Activated effector memory CD4-positive, alpha-beta T cell treated with Interleukin-2 at 50 U/mL for 16 hours (primary cell): ENCODE results near the gene PDIA6.

Experiments
- DNase-seq: peaks from one replicate; pipeline ENCODE4 v3.0.0-alpha.2; 2020

The PDIA6 gene

DNA sequence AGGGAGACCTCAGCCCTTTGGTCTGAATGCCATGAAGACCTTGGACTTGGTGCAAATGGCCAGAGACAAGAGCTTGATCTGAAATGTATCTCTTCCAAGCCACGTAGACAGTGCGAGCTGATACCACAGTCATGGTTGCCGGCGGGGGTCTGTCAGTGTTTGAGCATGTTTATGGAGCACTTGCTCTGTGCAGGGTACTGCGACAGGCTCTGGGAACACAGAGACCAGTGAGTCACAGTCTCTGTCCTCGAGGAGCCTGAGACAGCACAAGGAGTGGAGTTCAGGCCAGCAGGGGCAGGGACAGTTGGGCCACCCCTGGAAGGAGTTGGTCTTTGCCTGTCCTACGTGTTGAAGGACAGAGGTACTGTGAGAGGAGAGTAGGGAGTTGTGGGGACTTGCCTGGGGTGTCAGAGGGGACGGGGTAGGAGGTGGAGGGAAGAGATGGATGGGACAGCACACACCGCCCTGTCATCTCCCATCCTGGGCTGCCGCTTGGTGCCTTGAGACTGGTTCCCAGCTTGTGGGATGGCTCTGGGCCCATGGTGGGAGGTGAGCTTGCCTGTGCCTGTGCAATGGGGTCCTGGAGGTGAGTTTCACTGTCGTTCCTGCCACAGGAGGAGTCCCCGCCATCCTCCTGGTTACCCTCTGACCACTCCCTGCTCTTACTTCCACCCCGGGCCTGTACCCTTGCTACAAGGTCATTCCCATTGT lies 51.6 kb downstream of the PDIA6 start:
- DNase-seq, result no peak

DNA sequence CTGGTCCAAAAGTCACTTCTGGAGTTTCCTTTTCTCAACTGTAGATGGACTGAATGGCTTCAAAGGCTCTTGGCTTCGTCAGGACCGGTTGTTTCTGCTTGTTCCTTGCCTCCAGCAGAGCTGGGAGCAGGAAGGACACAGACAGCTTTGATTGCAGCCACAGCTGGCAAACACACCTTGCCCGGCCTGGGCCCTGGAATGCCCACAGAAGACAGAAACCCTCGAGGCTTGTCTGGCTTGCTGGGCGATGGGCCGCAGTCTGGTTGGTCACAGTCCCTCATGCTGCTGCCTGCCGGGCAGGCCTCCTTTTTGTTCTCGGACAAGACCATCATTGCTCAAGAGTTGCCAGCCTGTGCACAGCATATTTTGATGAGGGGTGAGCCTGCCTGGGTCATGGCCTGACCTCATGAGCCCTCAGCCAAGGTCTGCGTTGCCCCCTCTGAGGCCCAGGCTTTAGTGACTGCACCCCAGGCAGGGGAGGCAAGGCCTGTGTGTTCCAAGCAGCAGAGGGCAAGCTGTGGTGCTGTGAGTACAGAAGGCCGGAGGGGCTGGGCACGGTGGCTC lies 53.4 kb downstream of the PDIA6 start:
- DNase-seq, result no peak

- DNase-seq, result no peak
These were observed 54.7 kb downstream of the PDIA6 start for GRCh38 chr2:10757814-10758286.

- no peak for DNase-seq
These were observed 57.0 kb downstream of the PDIA6 start for GRCh38 chr2:10755621-10756020.

DNA sequence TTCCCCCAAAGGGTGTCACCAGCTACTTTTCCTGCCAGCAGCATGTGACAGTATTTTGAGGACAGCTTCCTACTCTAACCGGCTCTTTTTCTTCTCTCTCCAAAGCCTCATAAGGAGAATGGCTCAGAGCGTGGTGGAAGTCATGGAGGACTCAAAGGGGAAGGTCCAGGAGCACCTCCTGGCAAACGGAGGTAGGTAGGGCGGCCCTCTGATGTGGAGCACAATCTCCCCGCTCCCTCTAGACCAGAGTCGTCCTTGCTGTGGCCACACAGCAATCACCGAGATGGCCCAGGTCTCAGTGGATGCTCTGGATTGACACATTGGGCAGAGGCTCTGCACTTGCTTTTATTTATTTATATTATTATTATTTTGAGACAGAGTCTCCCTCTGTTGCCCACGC lies 58.7 kb downstream of the PDIA6 start:
- DNase-seq, result no peak

GRCh38 chr2:10753156-10753555 lies 59.4 kb downstream of the PDIA6 start:
- DNase-seq, result no peak

DNA sequence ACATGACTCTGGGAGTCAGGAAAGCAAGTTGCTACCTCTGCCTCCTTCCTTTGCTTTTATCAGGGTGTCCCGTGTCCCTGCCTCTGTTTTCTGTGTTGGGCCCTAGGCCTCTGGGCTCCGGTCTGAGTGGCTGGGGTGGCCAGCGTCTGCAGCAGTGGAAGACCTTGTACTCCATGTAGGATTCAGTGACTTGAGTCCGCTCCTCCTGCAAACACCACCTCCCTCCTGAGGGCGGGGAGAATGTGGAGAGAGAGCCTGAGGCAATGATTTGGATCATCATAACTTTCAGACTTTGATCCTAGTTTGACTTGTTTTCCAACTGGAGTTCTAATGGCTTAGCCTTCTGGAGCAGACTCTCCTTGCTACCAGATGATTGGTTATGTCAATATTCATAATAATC lies 60.3 kb downstream of the PDIA6 start:
- no peak for DNase-seq

DNA sequence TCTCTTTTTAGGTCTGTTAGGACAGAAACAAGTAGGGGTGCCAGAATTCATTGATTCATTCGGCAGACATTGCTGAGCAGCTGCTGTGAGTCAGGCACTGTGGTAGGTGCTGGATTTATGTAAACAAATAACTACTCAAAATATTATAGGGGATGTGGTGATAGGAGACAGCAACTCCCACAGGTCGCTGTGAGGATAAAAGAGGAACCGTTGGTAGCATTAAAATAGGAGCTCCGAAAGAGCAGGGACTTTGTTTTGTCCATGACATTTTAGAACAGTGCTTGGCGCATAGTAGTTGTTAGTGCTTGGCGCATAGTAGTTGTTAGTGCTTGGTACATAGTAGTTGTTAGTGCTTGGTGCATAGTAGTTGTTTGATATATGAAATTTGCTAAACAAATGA lies 62.0 kb downstream of the PDIA6 start:
- no peak for DNase-seq

- no peak for DNase-seq
These were observed 69.9 kb downstream of the PDIA6 start for GRCh38 chr2:10742666-10743065.

DNA sequence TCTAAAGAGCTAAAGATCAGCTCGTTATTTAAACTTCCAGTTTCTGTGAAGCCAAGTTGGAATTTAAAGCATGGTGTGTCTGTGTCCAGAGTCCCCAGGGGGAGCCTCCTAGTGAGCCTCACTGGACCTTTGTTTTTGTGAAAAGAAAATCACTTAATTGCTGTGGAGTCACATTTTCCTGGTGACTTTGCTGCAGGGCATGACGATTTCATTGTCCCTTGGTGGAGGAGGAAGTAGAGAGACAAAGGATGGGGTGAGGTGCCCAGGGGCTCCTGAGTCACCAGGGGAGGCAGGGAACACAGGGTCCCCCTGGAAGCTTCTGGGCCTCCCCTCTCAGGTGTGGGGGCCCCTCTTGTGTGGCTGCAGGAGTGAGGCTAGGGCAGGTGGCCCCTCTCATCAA lies 71.4 kb downstream of the PDIA6 start:
- DNase-seq, result no peak

GRCh38 chr2:10740226-10740625 lies 72.4 kb downstream of the PDIA6 start:
- no peak for DNase-seq

DNA sequence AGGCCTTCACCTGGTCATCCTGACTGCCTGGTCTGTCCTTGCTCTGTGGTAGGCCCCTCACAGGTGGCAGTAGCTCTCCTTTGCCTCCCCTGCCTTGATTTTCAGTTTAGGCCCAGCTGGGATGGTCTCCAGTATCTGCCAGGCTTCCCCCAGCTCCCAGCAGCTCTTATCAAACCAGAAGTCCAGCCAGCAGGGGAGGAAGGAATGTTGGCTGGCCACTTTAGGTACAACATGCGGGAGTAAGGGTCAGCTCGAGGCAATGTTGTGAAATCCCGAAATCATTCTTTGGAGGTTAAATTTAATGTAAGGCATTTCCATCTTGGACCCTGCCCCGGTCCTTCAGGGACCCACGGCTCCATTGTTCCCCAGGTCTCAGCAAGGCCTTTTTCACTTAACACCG lies 74.4 kb downstream of the PDIA6 start:
- DNase-seq, result no peak

DNA sequence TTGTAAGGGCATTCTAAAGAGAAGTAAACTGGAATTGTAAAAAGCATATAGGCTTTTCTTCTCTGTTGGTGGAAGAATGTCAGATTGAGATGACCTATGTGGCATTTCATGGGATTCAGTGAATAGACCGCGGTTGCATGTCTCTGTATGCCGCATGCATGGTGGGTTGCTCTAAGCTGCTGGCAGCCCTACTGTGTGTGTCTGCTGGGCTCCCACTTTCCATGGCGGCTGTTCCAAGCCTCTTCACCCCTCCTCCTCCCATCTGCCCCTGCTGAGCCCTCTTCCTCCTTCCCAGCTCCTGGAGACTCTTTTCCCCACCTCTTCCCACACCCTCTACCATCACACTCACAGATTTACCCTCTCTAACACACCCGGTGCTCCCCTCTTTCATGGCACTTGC lies 78.6 kb downstream of the PDIA6 start:
- no peak for DNase-seq

DNA sequence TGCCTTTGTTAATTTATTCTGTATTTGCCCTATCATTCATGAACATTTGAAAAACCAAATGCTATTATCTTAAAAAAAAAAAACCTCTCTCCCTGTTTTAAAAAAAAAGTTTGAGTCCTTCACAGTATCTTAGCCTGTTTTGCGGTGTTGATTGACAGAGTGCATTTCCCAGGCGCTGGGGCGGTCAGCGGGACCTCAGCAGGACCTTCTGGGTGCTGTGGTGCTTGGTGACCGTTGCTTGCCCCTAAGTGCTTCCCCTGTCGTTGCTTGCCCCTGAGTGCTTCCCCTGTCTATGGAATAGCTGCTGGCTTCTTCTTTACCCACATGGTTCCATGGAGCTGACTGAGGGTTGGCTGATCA lies 79.0 kb downstream of the PDIA6 start:
- no peak for DNase-seq
